Caco-2 (cell line): ENCODE data around the gene TUBA3D. TPM values are rescaled to one million over a fixed set of nuclear protein-coding genes. Genes with fewer than 3 reads are reported as not detected.
"Not testable (repeated sequence)": the region's sequence is repeated elsewhere in the genome, so short reads cannot be mapped to it uniquely, and the experiment has no call there.

ENCODE experiments used
- BruUV-seq: library from RNA; stranded (reverse); fragments of 400-500 nt; replicated peaks from 2 replicates; lab custom pipeline; 2021; lab: Mats Ljungman, UMichigan
- CTCF ChIA-PET: fragments of 300-600 bp; sonication (Branson Sonifier 250); formaldehyde crosslinking; loops from one replicate; lab custom pipeline; 2022; ENCODE audit warnings: antibody characterized with exemption; lab: Charles Lee
- POLR2A ChIA-PET: fragments of 300-600 bp; sonication (Branson Sonifier 250); formaldehyde crosslinking; loops from one replicate; lab custom pipeline; 2022; ENCODE audit warnings: antibody characterized with exemption; lab: Charles Lee
- DNase-seq, 2 experiments: peaks; one replicate each; pipeline versions ENCODE4 v3.0.0 to v3.0.0-alpha.2; 2020 to 2022
- H3K27me3 ChIP-seq: replicated peaks from 2 replicates; pipeline ENCODE4 v1.6.0; 2011; ENCODE audit warnings: low read length; ENCODE audit not compliant: control insufficient read depth, insufficient read depth
- H3K36me3 ChIP-seq: 2 replicates; pipeline ENCODE4 v1.5.1; 2011; ENCODE audit warnings: low read length; ENCODE audit not compliant: control insufficient read depth, insufficient read depth
- H3K4me1 ChIP-seq: fragments of 250-450 bp; sonication (Bioruptor Pico); 2 replicates; pipeline ENCODE4 v1.5.1; 2020; ENCODE audit warnings: mild to moderate bottlenecking
- H3K4me3 ChIP-seq: 2 replicates; pipeline ENCODE4 v1.5.1; 2011; ENCODE audit warnings: low read depth, mild to moderate bottlenecking, control low read depth, low read length
- H3K9me3 ChIP-seq: fragments of 250-450 bp; sonication (Bioruptor Pico); 2 replicates; pipeline ENCODE4 v1.5.1; 2020; ENCODE audit warnings: mild to moderate bottlenecking, moderate library complexity
- H3K27ac Mint-ChIP-seq: one replicate; pipeline ENCODE4 v1.8.0; 2022; ENCODE audit warnings: mixed read lengths; ENCODE audit not compliant: unreplicated experiment
- H3K27me3 Mint-ChIP-seq: one replicate; pipeline ENCODE4 v1.8.0; 2022; ENCODE audit warnings: mixed read lengths; ENCODE audit not compliant: insufficient read depth, unreplicated experiment
- H3K36me3 Mint-ChIP-seq: one replicate; pipeline ENCODE4 v1.8.0; 2022; ENCODE audit warnings: mild to moderate bottlenecking, mixed read lengths; ENCODE audit not compliant: insufficient read depth, unreplicated experiment
- H3K4me1 Mint-ChIP-seq: one replicate; pipeline ENCODE4 v1.8.0; 2022; ENCODE audit warnings: low read depth, mixed read lengths; ENCODE audit not compliant: unreplicated experiment
- H3K4me3 Mint-ChIP-seq: one replicate; pipeline ENCODE4 v1.8.0; 2022; ENCODE audit warnings: mild to moderate bottlenecking, moderate library complexity, mixed read lengths; ENCODE audit not compliant: unreplicated experiment
- H3K9me3 Mint-ChIP-seq: one replicate; pipeline ENCODE4 v1.8.0; 2022; ENCODE audit warnings: mixed read lengths; ENCODE audit not compliant: unreplicated experiment
- CTCF ChIP-seq, 2 experiments: fragments of 200-600 bp in 1 of 2; IDR thresholded peaks; 1 replicate in 1 of 2; 2 replicates in 1 of 2; pipeline versions ENCODE4 v1.5.1 to v1.8.0; 2011 to 2022; ENCODE audit warnings: antibody characterized with exemption in 1 of 2, control low read depth in 1 of 2, inconsistent platforms in 1 of 2, low read depth in 1 of 2, low read length in 1 of 2, mild to moderate bottlenecking in 1 of 2, moderate library complexity in 1 of 2; ENCODE audit not compliant: insufficient read depth in 1 of 2, severe bottlenecking in 1 of 2, unreplicated experiment in 1 of 2
- intact Hi-C: fragments of 100-400 bp; cut with micrococcal nuclease; formaldehyde crosslinking; loops from one replicate; pipeline ENCODE4 v1.10.0; 2022; ENCODE audit not compliant: unreplicated experiment
- total RNA-seq: library from RNA; stranded (reverse); gene quantifications from 2 replicates; pipeline ENCODE4 v1.2.3, GENCODE V29; 2022

The TUBA3D gene
- total RNA-seq, 1 experiment from 2014 or later: not detected

- H3K36me3 Mint-ChIP-seq, CTCF ChIA-PET, H3K4me3 Mint-ChIP-seq, H3K36me3 ChIP-seq, H3K27me3 ChIP-seq, DNase-seq, H3K4me1 Mint-ChIP-seq, H3K9me3 ChIP-seq, H3K27ac Mint-ChIP-seq, H3K9me3 Mint-ChIP-seq, BruUV-seq, POLR2A ChIA-PET, intact Hi-C loops, H3K4me1 ChIP-seq, H3K4me3 ChIP-seq: not testable (repeated sequence)
- H3K27me3 Mint-ChIP-seq: peaks cover 21% of the 10 kb centered on the region
Observed at GRCh38 chr2:131444736-131445514, 31.0 kb upstream of the TUBA3D start.

GRCh38 chr2:131445515-131445797, 30.5 kb upstream of the TUBA3D start:
- H3K27me3 Mint-ChIP-seq: peaks cover 24% of the 10 kb centered on the region
- H3K4me1 Mint-ChIP-seq, POLR2A ChIA-PET, CTCF ChIA-PET, H3K36me3 ChIP-seq, H3K9me3 ChIP-seq, H3K27me3 ChIP-seq, H3K27ac Mint-ChIP-seq, H3K9me3 Mint-ChIP-seq, H3K4me3 Mint-ChIP-seq, BruUV-seq, DNase-seq, H3K4me3 ChIP-seq, H3K36me3 Mint-ChIP-seq, H3K4me1 ChIP-seq, intact Hi-C loops: not testable (repeated sequence)

GRCh38 chr2:131445896-131446295, 30.0 kb upstream of the TUBA3D start:
- Histone ChIP-seq H3K9me3 (no peaks in the 10 kb centered on the region), H3K4me1 (no peaks in the 10 kb centered on the region), H3K4me3 (no peak overlapping the region), H3K27me3 (no peaks in the 10 kb centered on the region), H3K36me3 (no peaks in the 10 kb centered on the region)
- ChIA-PET POLR2A (no interaction called here), CTCF (no interaction called here)
- Mint-ChIP-seq H3K36me3 (no peaks in the 10 kb centered on the region), H3K4me3 (no peak overlapping the region), H3K27me3 (peaks cover 20% of the 10 kb centered on the region), H3K27ac (no peak overlapping the region), H3K9me3 (no peaks in the 10 kb centered on the region), H3K4me1 (no peaks in the 10 kb centered on the region)
- BruUV-seq: no TSS peak
- intact Hi-C loops: no loop called here
- DNase-seq: no peak
- no peak for TF ChIP-seq CTCF (IDR thresholded peaks at IDR 0.05; ENCODE audit: insufficient read depth in 1 of 2, low read depth in 1 of 2, low read length in 1 of 2, severe bottlenecking in 1 of 2, unreplicated experiment in 1 of 2)

- CTCF ChIA-PET, H3K27me3 ChIP-seq, H3K4me3 ChIP-seq, intact Hi-C loops, POLR2A ChIA-PET, H3K4me1 ChIP-seq, H3K36me3 ChIP-seq, H3K4me1 Mint-ChIP-seq, BruUV-seq, H3K9me3 Mint-ChIP-seq, H3K36me3 Mint-ChIP-seq, H3K27ac Mint-ChIP-seq, H3K9me3 ChIP-seq, DNase-seq, H3K4me3 Mint-ChIP-seq: not testable (repeated sequence)
- H3K27me3 Mint-ChIP-seq: peaks cover 12% of the 10 kb centered on the region
Observed at GRCh38 chr2:131447981-131448380, 27.9 kb upstream of the TUBA3D start.

- H3K4me1 Mint-ChIP-seq, POLR2A ChIA-PET, intact Hi-C loops, H3K9me3 Mint-ChIP-seq, CTCF ChIA-PET, DNase-seq, H3K36me3 Mint-ChIP-seq, H3K27me3 ChIP-seq, H3K9me3 ChIP-seq, H3K36me3 ChIP-seq, H3K4me3 Mint-ChIP-seq, H3K4me1 ChIP-seq, H3K27me3 Mint-ChIP-seq, H3K27ac Mint-ChIP-seq, H3K4me3 ChIP-seq, BruUV-seq: not testable (repeated sequence)
Observed at GRCh38 chr2:131451265-131451949, 24.5 kb upstream of the TUBA3D start.

- DNase-seq, intact Hi-C loops, H3K9me3 Mint-ChIP-seq, H3K36me3 ChIP-seq, CTCF ChIA-PET, BruUV-seq, H3K4me3 Mint-ChIP-seq, POLR2A ChIA-PET, H3K27ac Mint-ChIP-seq, H3K4me1 Mint-ChIP-seq, H3K27me3 Mint-ChIP-seq, H3K36me3 Mint-ChIP-seq, H3K4me1 ChIP-seq, H3K9me3 ChIP-seq, H3K4me3 ChIP-seq, H3K27me3 ChIP-seq: not testable (repeated sequence)
Observed at GRCh38 chr2:131454914-131455313, 21.0 kb upstream of the TUBA3D start.
